Tibial nerve (tissue), 4 donors: ENCODE data around the gene TUBGCP6. TPM values are rescaled to one million over a fixed set of nuclear protein-coding genes. Genes with fewer than 3 reads are reported as not detected.

Experiments
- DNase-seq, 2 donors: peaks; one replicate each; pipeline ENCODE4 v3.0.0-alpha.2; 2019; ENCODE audit warnings: low spot score in 2 of 2
- H3K27ac ChIP-seq, 4 donors: fragments of 200-600 bp; sonication (generic) in 3 of 4; one replicate each; pipeline ENCODE4 v1.5.1; 2017 to 2019; ENCODE audit warnings: mild to moderate bottlenecking in 1 of 4
- H3K27me3 ChIP-seq, 2 donors: fragments of 200-600 bp; sonication (generic) in 1 of 2; one replicate each; pipeline versions ENCODE4 v1.5.1 to v1.6.0; 2017 to 2019
- H3K36me3 ChIP-seq, 3 donors: fragments of 200-600 bp; sonication (generic); one replicate each; pipeline ENCODE4 v1.5.1; 2018 to 2019
- H3K4me1 ChIP-seq, 4 donors: fragments of 200-600 bp; sonication (generic) in 3 of 4; one replicate each; pipeline ENCODE4 v1.5.1; 2017 to 2019
- H3K4me3 ChIP-seq, 4 donors: fragments of 200-600 bp; sonication (generic) in 3 of 4; one replicate each; pipeline ENCODE4 v1.5.1; 2017 to 2019; ENCODE audit warnings: mild to moderate bottlenecking in 1 of 4, moderate library complexity in 1 of 4
- H3K9me3 ChIP-seq, 4 donors: fragments of 200-600 bp; sonication (generic) in 3 of 4; one replicate each; pipeline ENCODE4 v1.5.1; 2017 to 2019
- EP300 ChIP-seq, 2 donors: sonication (generic); formaldehyde crosslinking; IDR thresholded peaks; one replicate each; pipeline ENCODE4 v1.6.1; 2017; ENCODE audit warnings: antibody characterized with exemption in 2 of 2, mild to moderate bottlenecking in 1 of 2
- POLR2A ChIP-seq, 2 donors: fragments of 450-650 bp; IDR thresholded peaks; one replicate each; pipeline ENCODE4 v1.6.1; 2017; ENCODE audit warnings: antibody characterized with exemption in 2 of 2, mild to moderate bottlenecking in 2 of 2, moderate library complexity in 2 of 2
- WGBS, 2 donors: methylation state at CpG; one replicate each; pipeline ENCODE4 v1.1.5; 2018; 5-methylcytosine and 5-hydroxymethylcytosine counted together
- total RNA-seq, 4 donors: library from RNA; depleted of rRNA; stranded (reverse); fragments of >200 nt; gene quantifications; one replicate each; pipeline ENCODE4 v1.1.0, GENCODE V29; 2016
- TF ChIP-seq, protein P1 (sequence below), 5 experiments: fragments of 200-600 bp in 3 of 5; fragments of 450-650 bp in 2 of 5; sonication (generic) in 3 of 5; IDR thresholded peaks; one replicate each; pipeline ENCODE4 v1.5.1; 2016 to 2019; ENCODE audit warnings: antibody characterized with exemption in 5 of 5, mild to moderate bottlenecking in 3 of 5, moderate library complexity in 2 of 5

TUBGCP6 gene
- total RNA-seq, 4 donors from 2014 or later: 72.2 to 127 (median 78.6) TPM

DNA sequence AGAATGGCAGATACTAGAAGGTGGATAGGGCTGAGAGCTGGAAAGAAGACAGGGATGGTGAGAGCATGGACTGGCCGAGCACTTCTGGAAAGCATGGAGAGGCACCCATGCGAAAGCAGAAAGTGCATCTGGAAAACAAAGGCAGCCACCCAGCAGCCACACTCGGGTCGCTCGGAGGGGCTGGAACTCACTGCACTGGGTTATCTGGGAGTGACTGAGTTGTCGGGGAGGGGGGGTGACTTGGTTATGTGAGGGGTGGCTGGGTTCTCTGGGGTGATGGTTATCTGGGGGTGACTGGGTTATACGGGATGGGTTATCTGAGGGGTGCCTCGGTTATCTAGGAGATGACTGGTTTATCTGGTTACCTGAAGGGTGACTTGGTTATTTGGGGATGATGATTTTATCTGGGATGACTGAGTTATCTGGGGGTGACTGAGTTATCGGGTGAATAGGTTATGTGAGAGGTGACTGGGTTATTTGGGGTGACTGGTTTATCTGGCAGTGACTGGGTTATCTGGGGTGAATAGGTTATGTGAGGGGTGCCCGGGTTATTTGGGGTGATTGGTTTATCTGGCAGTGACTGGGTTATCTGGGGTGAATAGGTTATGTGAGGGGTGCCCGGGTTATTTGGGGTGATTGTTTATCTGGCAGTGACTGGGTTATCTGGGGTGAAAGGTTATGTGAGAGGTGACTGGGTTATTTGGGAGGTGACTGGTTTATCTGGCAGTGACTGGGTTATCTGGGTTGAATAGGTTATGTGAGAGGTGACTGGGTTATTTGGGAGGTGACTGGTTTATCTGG, 76.9 kb downstream of the TUBGCP6 start:
- 61 to 66% methylated on average over 11 of the region's 11 CpGs for WGBS, 2 donors
- H3K27ac ChIP-seq: no peak overlapping the region
- H3K27me3 ChIP-seq: peaks cover 0 to 40% of the 10 kb centered on the region in 2 donors
- DNase-seq: no peak
- H3K9me3 ChIP-seq: no peaks in the 10 kb centered on the region
- H3K4me3 ChIP-seq: no peak overlapping the region
- TF ChIP-seq, protein P1, sequence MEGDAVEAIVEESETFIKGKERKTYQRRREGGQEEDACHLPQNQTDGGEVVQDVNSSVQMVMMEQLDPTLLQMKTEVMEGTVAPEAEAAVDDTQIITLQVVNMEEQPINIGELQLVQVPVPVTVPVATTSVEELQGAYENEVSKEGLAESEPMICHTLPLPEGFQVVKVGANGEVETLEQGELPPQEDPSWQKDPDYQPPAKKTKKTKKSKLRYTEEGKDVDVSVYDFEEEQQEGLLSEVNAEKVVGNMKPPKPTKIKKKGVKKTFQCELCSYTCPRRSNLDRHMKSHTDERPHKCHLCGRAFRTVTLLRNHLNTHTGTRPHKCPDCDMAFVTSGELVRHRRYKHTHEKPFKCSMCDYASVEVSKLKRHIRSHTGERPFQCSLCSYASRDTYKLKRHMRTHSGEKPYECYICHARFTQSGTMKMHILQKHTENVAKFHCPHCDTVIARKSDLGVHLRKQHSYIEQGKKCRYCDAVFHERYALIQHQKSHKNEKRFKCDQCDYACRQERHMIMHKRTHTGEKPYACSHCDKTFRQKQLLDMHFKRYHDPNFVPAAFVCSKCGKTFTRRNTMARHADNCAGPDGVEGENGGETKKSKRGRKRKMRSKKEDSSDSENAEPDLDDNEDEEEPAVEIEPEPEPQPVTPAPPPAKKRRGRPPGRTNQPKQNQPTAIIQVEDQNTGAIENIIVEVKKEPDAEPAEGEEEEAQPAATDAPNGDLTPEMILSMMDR (IDR thresholded peaks at IDR 0.05): no peak
- TF ChIP-seq EP300 (IDR thresholded peaks at IDR 0.05) (no peak), POLR2A (IDR thresholded peaks at IDR 0.05) (no peak)
- H3K36me3 ChIP-seq: no peaks in the 10 kb centered on the region
- H3K4me1 ChIP-seq: peaks cover 0 to 16% (median 6%) of the 10 kb centered on the region in 4 donors

Other genes starting within 250 kb of the TUBGCP6 start
- not detected for gene IL17REL, start 232.3 kb downstream of the TUBGCP6 start, total RNA-seq
- not detected for gene TTLL8, start 186.7 kb downstream of the TUBGCP6 start, total RNA-seq
- gene MLC1, start 159.6 kb downstream of the TUBGCP6 start, total RNA-seq: not detected
- 1 to 10 TPM; 1.0 to 3.7 (median 2.6) TPM for gene MOV10L1, start 155.0 kb downstream of the TUBGCP6 start, total RNA-seq
- gene PANX2, start 74.3 kb downstream of the TUBGCP6 start, total RNA-seq: under 1 TPM in 1 of 4 donors, not detected in 3; 0.30 TPM
- gene TRABD, start 59.1 kb downstream of the TUBGCP6 start, total RNA-seq: 10 to 100 TPM; 22.4 to 71.4 (median 27.1) TPM
- 10 to 100 TPM; 36.1 to 66.6 (median 44.8) TPM for gene SELENOO, start 44.0 kb downstream of the TUBGCP6 start, total RNA-seq
- gene HDAC10, start 6.2 kb upstream of the TUBGCP6 start, total RNA-seq: 100 to 1,000 TPM in 1 of 4 donors, 10 to 100 TPM in 3; 41.2 to 105 (median 55.4) TPM
- gene MAPK12, start 16.7 kb upstream of the TUBGCP6 start, total RNA-seq: 10 to 100 TPM; 12.3 to 32.0 (median 24.1) TPM
- 10 to 100 TPM in 3 of 4 donors, 1 to 10 TPM in 1; 8.7 to 33.3 (median 19.6) TPM for gene MAPK11, start 25.4 kb upstream of the TUBGCP6 start, total RNA-seq
- gene PLXNB2, start 62.6 kb upstream of the TUBGCP6 start, total RNA-seq: 100 to 1,000 TPM; 135 to 193 (median 165) TPM
- gene DENND6B, start 82.0 kb upstream of the TUBGCP6 start, total RNA-seq: 10 to 100 TPM in 3 of 4 donors, 1 to 10 TPM in 1; 8.6 to 13.1 (median 11.7) TPM
- 100 to 1,000 TPM in 1 of 4 donors, 10 to 100 TPM in 3; 55.9 to 112 (median 76.7) TPM for gene PPP6R2, start 98.3 kb upstream of the TUBGCP6 start, total RNA-seq
- 10 to 100 TPM; 48.5 to 77.7 (median 68.3) TPM for gene SBF1, start 230.0 kb upstream of the TUBGCP6 start, total RNA-seq
- gene ADM2, start 236.5 kb upstream of the TUBGCP6 start, total RNA-seq: not detected
- not detected for gene MIOX, start 241.8 kb upstream of the TUBGCP6 start, total RNA-seq